ENCODE measurements around the gene BRD4. TPM values are rescaled to one million over a fixed set of nuclear protein-coding genes. Genes with fewer than 3 reads are reported as not detected.

The BRD4 gene
- total RNA-seq, 1 donor from 2014 or later: 60.9 TPM

DNA sequence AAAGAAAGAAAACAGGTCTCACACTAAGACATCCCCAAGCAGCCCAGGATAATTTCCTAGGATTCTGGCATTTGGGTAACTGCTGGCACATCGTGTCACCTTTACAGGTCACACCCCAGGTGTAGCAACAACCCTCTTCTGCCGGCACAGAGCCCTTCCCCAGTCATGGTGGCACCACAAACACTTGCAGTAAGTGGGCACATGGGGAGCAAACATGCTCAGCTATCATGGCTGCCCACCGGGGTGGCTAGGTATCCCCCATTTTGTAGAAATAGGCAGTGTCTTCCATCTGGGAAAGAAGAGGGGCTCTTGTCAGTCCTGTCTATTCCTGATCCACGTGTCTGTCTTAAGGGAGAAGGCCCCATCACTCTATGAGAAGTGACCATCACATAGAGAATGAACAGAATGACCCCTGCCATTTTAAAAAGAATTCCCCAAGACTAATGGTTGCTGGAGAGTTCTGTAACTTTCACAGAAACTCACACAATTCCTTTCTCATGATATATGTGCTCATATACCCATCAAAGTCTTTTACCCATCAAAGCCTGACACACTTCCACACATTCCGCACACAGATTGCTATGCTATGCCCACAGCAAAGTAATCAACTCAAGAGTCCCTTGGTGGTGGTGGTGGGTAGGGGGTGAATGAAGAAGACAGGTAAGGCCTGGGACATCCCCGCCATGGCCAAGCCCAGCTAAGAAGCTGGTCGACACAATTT lies 33.3 kb downstream of the BRD4 start:
- Histone ChIP-seq H3K4me3 (no peak overlapping the region), H3K36me3 (no peaks in the 10 kb centered on the region), H3K27me3 (ENCODE audit: low read depth) (no peaks in the 10 kb centered on the region), H3K9me3 (replicated peaks) (no peaks in the 10 kb centered on the region), H3K4me1 (peaks cover 100% of the 10 kb centered on the region), H3K27ac (replicated peaks) (peak overlapping the region; percentile 2)
- no peak for DNase-seq
- intact Hi-C loops (cut with micrococcal nuclease): no loop called here
- TF ChIP-seq, protein P1, sequence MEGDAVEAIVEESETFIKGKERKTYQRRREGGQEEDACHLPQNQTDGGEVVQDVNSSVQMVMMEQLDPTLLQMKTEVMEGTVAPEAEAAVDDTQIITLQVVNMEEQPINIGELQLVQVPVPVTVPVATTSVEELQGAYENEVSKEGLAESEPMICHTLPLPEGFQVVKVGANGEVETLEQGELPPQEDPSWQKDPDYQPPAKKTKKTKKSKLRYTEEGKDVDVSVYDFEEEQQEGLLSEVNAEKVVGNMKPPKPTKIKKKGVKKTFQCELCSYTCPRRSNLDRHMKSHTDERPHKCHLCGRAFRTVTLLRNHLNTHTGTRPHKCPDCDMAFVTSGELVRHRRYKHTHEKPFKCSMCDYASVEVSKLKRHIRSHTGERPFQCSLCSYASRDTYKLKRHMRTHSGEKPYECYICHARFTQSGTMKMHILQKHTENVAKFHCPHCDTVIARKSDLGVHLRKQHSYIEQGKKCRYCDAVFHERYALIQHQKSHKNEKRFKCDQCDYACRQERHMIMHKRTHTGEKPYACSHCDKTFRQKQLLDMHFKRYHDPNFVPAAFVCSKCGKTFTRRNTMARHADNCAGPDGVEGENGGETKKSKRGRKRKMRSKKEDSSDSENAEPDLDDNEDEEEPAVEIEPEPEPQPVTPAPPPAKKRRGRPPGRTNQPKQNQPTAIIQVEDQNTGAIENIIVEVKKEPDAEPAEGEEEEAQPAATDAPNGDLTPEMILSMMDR (IDR thresholded peaks at IDR 0.05; ENCODE audit: borderline replicate concordance): no peak

DNA sequence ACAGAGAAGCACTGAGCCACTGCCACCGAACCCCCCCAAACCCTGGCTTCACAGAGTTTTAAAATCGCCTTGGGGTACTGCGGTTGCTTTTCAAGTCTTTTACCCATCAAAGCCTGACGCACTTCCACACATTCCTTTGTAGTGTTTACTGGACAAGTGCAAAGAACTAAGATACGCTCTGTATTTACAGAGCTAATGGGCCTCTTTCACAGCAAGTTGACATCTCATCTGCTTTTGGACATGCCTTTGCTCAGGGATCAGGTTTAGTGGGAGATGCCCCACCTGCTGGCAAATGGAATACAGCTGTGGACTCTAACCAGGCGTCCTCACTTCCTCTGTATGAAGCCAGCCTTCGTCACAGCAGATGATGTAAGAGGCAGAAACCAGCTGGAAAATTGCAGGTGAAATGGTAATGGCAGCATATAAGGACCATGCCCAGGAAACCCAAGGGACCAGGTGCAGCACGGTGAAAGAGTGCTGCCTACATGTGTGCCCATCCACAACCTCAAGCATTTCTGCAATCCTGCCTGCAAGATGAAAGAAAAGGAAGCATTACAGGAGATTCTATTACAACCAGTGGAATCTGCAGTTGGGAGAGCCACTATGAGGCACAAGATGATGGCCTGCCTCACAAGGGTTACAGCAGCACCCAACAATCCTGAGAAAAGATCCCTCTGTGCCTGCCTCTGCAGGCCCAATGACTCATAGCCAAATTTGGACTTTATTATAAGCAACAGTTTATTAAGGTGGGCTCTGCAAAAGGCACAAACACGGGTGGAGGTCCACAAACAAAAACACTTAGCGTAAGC lies 34.7 kb downstream of the BRD4 start:
- peaks cover 100% of the 10 kb centered on the region for H3K4me1 ChIP-seq
- intact Hi-C loops (cut with micrococcal nuclease): no loop called here
- H3K36me3 ChIP-seq: no peaks in the 10 kb centered on the region
- TF ChIP-seq, protein P1 (IDR thresholded peaks at IDR 0.05; ENCODE audit: borderline replicate concordance): no peak
- peak overlapping the region; percentile 7 for H3K4me3 ChIP-seq
- H3K27ac ChIP-seq (replicated peaks): peak overlapping the region; percentile 71
- H3K27me3 ChIP-seq (ENCODE audit: low read depth): no peaks in the 10 kb centered on the region
- DNase-seq: no peak
- no peaks in the 10 kb centered on the region for H3K9me3 ChIP-seq (replicated peaks)

DNA sequence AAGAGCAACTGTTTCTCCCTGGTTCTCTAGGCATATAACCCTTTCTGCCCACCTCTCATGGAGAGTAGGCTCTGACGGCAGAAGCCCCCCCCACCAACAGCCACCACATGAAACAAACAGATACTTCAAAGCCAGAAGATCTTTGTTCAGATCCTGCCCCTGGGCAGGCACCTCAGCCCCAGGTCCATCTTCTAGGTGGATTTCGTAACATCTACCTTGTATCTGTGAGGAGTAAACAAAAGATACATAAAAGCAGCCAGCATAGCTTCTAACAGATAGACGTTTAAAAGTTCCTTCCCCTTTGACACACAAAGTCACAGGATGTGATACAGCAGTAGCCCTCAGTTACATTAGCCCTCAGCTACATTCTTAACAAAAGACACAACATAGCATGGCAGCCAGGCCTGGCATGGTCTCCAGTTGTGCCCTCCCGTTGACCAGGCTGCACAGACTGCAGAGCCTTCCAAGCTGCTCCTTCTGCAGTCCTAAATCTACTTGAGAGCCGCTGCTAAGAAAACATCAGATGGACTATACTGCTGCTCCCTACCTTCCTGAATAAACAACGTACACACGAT lies 35.4 kb downstream of the BRD4 start:
- H3K9me3 ChIP-seq (replicated peaks): no peaks in the 10 kb centered on the region
- no peaks in the 10 kb centered on the region for H3K27me3 ChIP-seq (ENCODE audit: low read depth)
- H3K27ac ChIP-seq (replicated peaks): peak overlapping the region; percentile 71
- TF ChIP-seq, protein P1 (IDR thresholded peaks at IDR 0.05; ENCODE audit: borderline replicate concordance): no peak
- H3K4me3 ChIP-seq: peak overlapping the region; percentile 7
- peaks cover 100% of the 10 kb centered on the region for H3K4me1 ChIP-seq
- H3K36me3 ChIP-seq: no peaks in the 10 kb centered on the region
- no peak for DNase-seq
- intact Hi-C loops (cut with micrococcal nuclease): no loop called here

DNA sequence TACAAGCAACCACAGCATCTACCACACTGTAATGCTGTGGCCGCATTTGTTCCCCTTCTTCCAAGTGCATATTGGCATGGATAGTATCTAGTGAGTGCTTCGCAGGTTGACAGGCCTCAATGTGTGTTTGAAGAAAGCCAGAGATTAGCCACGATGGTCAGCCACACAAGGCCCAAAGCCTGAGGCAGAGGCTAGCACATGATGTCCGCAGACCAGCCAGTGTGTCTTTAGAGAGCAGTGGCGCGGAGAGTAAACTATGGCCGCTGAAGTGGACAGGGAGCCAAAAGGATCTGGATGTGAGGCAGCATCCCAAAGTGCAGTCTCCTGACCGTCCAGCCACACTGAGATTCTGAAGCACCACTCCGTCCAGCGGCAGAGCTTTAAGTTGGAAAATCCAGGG lies 36.0 kb downstream of the BRD4 start:
- no peaks in the 10 kb centered on the region for H3K36me3 ChIP-seq
- H3K4me1 ChIP-seq: peaks cover 100% of the 10 kb centered on the region
- no peaks in the 10 kb centered on the region for H3K9me3 ChIP-seq (replicated peaks)
- peak; percentile 48 for DNase-seq
- H3K27me3 ChIP-seq (ENCODE audit: low read depth): no peaks in the 10 kb centered on the region
- TF ChIP-seq, protein P1 (IDR thresholded peaks at IDR 0.05; ENCODE audit: borderline replicate concordance): no peak
- intact Hi-C loops (cut with micrococcal nuclease): no loop called here
- H3K4me3 ChIP-seq: no peak overlapping the region
- peak overlapping the region; percentile 71 for H3K27ac ChIP-seq (replicated peaks)

DNA sequence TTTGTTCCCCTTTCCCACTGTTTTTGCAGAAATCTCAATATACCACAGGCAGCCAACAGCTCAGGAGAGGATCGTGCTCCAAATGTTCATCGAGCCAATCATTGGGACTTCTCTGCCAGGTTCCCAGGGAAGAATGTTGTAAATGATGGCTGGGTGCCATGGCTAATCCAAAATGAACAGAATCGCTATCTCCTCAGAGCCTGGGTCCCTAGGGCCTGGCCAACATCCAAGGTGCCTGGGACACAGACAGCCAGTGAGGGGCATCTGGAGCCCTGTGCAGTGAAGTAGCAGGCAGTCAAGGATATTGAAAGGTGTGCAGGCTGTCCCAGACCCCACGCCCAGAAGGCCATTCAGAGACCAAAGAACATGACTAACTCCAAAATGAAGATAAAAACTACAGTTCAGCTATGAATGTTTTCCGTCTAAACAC lies 37.8 kb downstream of the BRD4 start:
- Histone ChIP-seq H3K27ac (replicated peaks) (peak overlapping the region; percentile 71), H3K4me3 (peak overlapping the region; percentile 20), H3K27me3 (ENCODE audit: low read depth) (no peaks in the 10 kb centered on the region), H3K36me3 (no peaks in the 10 kb centered on the region), H3K4me1 (peaks cover 100% of the 10 kb centered on the region), H3K9me3 (replicated peaks) (no peaks in the 10 kb centered on the region)
- TF ChIP-seq, protein P1 (IDR thresholded peaks at IDR 0.05; ENCODE audit: borderline replicate concordance): no peak
- intact Hi-C loops (cut with micrococcal nuclease): loop anchor here (5.0 kb wide), 1 partner anchor 33 kb away; no protein-coding TSS in a partner anchor
- peak; percentile 66 for DNase-seq

All from left ventricle myocardium inferior (tissue), 1 donor.